PFSK-1 (cell line): ENCODE data around the gene NUTM2A. TPM values are rescaled to one million over a fixed set of nuclear protein-coding genes. Genes with fewer than 3 reads are reported as not detected.
"Not testable (repeated sequence)": the region's sequence is repeated elsewhere in the genome, so short reads cannot be mapped to it uniquely, and the experiment has no call there.

Experiments
- POLR2AphosphoS5 ChIP-seq: IDR thresholded peaks from 2 replicates; pipeline ENCODE4 v1.6.1; 2012; ENCODE audit warnings: low read depth, mild to moderate bottlenecking, control low read depth, low read length, moderate library complexity
- TAF1 ChIP-seq: IDR thresholded peaks from 2 replicates; pipeline ENCODE4 v1.6.1; 2012; ENCODE audit warnings: low read length, control low read depth, borderline replicate concordance; ENCODE audit not compliant: insufficient read depth
- polyA plus RNA-seq: library from polyadenylated mRNA; unstranded; fragments of >200 nt; gene quantifications from one replicate; pipeline ENCODE4 v1.2.1, GENCODE V29; 2012; ENCODE audit warnings: low read depth, missing spikeins; ENCODE audit not compliant: insufficient read length
- TF ChIP-seq, protein P1 (sequence below), 2 experiments: IDR thresholded peaks; 2 replicates each; pipeline versions ENCODE4 v1.6.1 to v1.8.0; 2011 to 2012; ENCODE audit warnings: low read depth in 2 of 2, low read length in 2 of 2, control low read depth in 1 of 2, inconsistent platforms in 1 of 2, mild to moderate bottlenecking in 1 of 2, moderate library complexity in 1 of 2; ENCODE audit not compliant: insufficient read depth in 1 of 2

NUTM2A gene, protein sequence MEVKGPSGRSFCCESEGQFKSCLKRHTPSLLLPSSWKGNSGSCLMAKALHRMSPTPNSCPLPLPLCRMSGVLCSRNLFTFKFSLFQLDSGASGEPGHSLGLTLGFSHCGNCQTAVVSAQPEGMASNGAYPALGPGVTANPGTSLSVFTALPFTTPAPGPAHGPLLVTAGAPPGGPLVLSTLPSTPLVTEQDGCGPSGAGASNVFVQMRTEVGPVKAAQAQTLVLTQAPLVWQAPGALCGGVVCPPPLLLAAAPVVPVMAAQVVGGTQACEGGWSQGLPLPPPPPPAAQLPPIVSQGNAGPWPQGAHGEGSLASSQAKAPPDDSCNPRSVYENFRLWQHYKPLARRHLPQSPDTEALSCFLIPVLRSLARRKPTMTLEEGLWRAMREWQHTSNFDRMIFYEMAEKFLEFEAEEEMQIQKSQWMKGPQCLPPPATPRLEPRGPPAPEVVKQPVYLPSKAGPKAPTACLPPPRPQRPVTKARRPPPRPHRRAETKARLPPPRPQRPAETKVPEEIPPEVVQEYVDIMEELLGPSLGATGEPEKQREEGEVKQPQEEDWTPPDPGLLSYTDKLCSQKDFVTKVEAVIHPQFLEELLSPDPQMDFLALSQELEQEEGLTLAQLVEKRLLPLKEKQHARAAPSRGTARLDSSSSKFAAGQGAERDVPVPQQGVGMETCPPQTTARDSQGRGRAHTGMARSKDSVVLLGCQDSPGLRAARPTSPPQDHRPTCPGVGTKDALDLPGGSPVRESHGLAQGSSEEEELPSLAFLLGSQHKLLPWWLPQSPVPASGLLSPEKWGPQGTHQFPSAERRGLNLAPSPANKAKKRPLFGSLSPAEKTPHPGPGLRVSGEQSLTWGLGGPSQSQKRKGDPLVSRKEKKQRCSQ
- 0.25 TPM for polyA plus RNA-seq

- not testable (repeated sequence) for TF ChIP-seq TAF1, POLR2AphosphoS5
- TF ChIP-seq, protein P1, sequence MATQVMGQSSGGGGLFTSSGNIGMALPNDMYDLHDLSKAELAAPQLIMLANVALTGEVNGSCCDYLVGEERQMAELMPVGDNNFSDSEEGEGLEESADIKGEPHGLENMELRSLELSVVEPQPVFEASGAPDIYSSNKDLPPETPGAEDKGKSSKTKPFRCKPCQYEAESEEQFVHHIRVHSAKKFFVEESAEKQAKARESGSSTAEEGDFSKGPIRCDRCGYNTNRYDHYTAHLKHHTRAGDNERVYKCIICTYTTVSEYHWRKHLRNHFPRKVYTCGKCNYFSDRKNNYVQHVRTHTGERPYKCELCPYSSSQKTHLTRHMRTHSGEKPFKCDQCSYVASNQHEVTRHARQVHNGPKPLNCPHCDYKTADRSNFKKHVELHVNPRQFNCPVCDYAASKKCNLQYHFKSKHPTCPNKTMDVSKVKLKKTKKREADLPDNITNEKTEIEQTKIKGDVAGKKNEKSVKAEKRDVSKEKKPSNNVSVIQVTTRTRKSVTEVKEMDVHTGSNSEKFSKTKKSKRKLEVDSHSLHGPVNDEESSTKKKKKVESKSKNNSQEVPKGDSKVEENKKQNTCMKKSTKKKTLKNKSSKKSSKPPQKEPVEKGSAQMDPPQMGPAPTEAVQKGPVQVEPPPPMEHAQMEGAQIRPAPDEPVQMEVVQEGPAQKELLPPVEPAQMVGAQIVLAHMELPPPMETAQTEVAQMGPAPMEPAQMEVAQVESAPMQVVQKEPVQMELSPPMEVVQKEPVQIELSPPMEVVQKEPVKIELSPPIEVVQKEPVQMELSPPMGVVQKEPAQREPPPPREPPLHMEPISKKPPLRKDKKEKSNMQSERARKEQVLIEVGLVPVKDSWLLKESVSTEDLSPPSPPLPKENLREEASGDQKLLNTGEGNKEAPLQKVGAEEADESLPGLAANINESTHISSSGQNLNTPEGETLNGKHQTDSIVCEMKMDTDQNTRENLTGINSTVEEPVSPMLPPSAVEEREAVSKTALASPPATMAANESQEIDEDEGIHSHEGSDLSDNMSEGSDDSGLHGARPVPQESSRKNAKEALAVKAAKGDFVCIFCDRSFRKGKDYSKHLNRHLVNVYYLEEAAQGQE (IDR thresholded peaks at IDR 0.05; ENCODE audit: insufficient read depth in 1 of 2, low read depth in 2 of 2, low read length in 2 of 2) = not testable (repeated sequence)
Observed at GRCh38 chr10:87225148-87225547, at the start of gene NUTM2A. Gene NUTM2A, plus strand, starts transcription at chr10:87225448. Its CDS starts 383 bp downstream, at chr10:87225831.
